GM19452 (cell line): ENCODE data around the gene ACOT8.
"Not testable (repeated sequence)": the region's sequence is repeated elsewhere in the genome, so short reads cannot be mapped to it uniquely, and the experiment has no call there.

Experiments used
- ATAC-seq: cut with Tn5 transposase; IDR thresholded peaks from one replicate; pipeline ENCODE4 v1.9.1; 2021; ENCODE audit not compliant: unreplicated experiment

The ACOT8 gene

GRCh38 chr20:45829673-45830106, 27.5 kb downstream of the ACOT8 start:
- not testable (repeated sequence) for ATAC-seq

- no peak for ATAC-seq
Measured at GRCh38 chr20:45828589-45828988, 28.6 kb downstream of the ACOT8 start.

GRCh38 chr20:45827712-45828111, 29.5 kb downstream of the ACOT8 start:
- ATAC-seq = no peak

GRCh38 chr20:45827030-45827652, 30.1 kb downstream of the ACOT8 start, which contains the start of gene TNNC2:
Gene TNNC2, minus strand, starts transcription at chr20:45827312. Its CDS starts 64 bp downstream, at chr20:45827248.
- no peak for ATAC-seq

GRCh38 chr20:45826381-45827019, 30.7 kb downstream of the ACOT8 start:
- no peak for ATAC-seq

GRCh38 chr20:45823949-45824835, 33.0 kb downstream of the ACOT8 start:
- ATAC-seq = no peak

- ATAC-seq = no peak
Measured at GRCh38 chr20:45822857-45823256, 34.3 kb downstream of the ACOT8 start.

GRCh38 chr20:45821947-45822346, 35.2 kb downstream of the ACOT8 start:
- ATAC-seq = no peak

GRCh38 chr20:45819466-45819865, 37.7 kb downstream of the ACOT8 start:
- no peak for ATAC-seq

- ATAC-seq = no peak
Measured at GRCh38 chr20:45818239-45818638, 39.0 kb downstream of the ACOT8 start.

GRCh38 chr20:45817376-45818194, 39.6 kb downstream of the ACOT8 start:
- ATAC-seq = no peak

- ATAC-seq = no peak
Measured at GRCh38 chr20:45816951-45817350, 40.2 kb downstream of the ACOT8 start.

- no peak for ATAC-seq
Measured at GRCh38 chr20:45814314-45814713, 42.9 kb downstream of the ACOT8 start.

- ATAC-seq = no peak
Measured at GRCh38 chr20:45813489-45813888, 43.7 kb downstream of the ACOT8 start.

GRCh38 chr20:45813006-45813340, 44.2 kb downstream of the ACOT8 start:
- ATAC-seq = no peak

- peak; percentile 96 for ATAC-seq
Measured at GRCh38 chr20:45812157-45813005, 44.8 kb downstream of the ACOT8 start, which contains the start of gene UBE2C. Gene UBE2C, plus strand, starts transcription at chr20:45812644. Its CDS starts 52 bp downstream, at chr20:45812696.

- no peak for ATAC-seq
Measured at GRCh38 chr20:45810191-45810970, 46.8 kb downstream of the ACOT8 start.

GRCh38 chr20:45801851-45802250, 55.3 kb downstream of the ACOT8 start:
- no peak for ATAC-seq
